Muscle of back (tissue), 11 donors: Measurements from ENCODE around the gene ATP2A3. TPM values are rescaled to one million over a fixed set of nuclear protein-coding genes. Genes with fewer than 3 reads are reported as not detected.

ENCODE experiments used
- DNase-seq, 3 donors: peaks; one replicate each; pipeline versions ENCODE4 v3.0.0 to v3.0.0-alpha.2; 2013
- polyA plus RNA-seq, 10 donors: library from polyadenylated mRNA; unstranded; fragments of 120-200 nt; gene quantifications; one replicate each; pipeline ENCODE4 v1.2.1, GENCODE V29; 2013; ENCODE audit not compliant: insufficient read length in 10 of 10

The ATP2A3 gene
- polyA plus RNA-seq, 10 donors, result 2.6 to 9.1 (median 4.3) TPM

DNA sequence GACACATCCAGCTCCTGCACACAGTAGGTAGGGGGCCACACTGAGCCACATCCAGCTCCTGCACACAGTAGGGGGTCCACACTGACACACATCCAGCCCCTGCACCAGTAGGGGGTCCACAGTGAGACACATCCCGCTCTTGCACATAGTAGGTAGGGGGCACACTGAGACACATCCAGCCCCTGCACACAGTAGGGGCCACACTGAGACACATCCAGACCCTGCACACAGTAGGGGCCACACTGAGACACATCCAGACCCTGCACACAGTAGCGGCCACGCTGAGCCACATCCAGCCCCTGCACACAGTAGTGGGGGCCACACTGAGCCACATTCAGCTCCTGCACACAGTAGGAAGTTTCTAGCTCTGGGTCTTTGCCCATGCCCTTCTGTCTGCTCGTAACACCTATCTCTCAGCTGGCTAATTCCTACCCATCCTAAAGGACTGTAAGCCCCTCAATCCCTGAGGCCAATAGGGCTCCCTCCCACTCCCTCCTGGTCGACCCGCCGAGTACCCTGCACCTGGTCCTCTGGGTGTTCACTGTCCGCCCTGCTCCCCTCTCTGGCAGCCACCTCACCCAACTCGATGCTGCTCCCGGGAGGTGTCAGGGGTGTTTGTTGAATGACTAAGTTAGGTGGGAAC, 9.4 kb upstream of the ATP2A3 start:
- no peak for DNase-seq

DNA sequence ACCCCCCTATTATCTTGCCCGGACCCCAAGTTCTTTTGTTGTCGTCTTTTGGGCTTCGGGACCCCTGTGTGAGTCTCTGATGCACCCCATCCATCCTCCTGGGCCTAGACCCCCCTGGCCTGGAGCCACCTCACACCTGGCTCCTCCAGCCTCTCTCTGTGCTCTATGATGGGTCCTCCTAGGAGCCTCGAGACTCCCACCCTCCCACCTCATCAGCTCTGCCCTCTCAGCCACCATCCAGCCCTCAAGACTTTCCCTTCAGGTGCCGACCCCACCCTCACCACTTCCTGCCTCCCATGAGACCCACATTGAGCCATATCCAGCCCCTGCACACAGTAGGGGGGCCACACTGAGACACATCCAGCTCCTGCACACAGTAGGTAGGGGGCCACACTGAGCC, 8.7 kb upstream of the ATP2A3 start:
- DNase-seq, result no peak

DNA sequence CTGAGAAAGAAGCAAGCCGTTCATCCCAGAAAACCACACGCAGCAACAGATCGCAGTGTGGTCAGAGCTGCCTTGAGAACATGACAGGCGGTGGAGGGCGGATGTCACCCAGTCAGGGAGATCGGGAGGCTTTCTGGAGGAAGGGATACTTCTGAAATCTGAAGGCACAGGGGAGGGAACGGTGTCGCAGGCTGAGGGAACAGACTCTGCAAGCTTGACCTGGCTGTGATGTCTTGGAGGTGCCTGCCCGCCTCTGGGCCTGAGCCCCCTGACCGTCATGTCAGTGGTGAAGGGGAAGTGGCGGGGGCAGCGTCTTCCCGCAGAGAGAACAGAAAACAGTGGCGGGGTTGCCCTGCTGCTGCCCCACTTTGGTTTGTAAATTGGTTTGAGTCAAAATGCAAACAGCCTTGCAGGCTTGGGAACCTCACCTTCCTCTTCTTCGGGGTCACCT, 8.1 kb upstream of the ATP2A3 start:
- DNase-seq, result no peak

DNA sequence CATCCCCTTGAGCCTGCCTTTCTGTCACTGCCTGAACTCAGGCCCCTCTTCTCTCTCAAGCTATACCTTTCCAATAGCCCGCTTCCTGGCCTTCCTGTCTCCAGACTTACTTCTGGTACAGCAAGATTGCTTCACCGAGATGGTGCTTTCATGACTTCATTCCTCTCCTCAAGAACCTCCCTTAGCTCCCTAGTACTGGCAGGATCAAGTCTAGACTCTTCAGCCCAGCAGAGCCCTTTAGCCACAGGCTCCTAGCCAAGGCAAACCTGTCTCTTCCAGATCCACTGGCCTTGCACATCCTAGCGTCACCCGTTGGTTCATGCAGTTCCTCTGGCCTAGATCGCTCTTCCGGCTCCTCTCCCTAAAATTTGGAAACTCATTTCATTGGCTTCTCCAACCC, 6.4 kb upstream of the ATP2A3 start:
- DNase-seq, result peak in 1 of 3 donors; percentile 0

DNA sequence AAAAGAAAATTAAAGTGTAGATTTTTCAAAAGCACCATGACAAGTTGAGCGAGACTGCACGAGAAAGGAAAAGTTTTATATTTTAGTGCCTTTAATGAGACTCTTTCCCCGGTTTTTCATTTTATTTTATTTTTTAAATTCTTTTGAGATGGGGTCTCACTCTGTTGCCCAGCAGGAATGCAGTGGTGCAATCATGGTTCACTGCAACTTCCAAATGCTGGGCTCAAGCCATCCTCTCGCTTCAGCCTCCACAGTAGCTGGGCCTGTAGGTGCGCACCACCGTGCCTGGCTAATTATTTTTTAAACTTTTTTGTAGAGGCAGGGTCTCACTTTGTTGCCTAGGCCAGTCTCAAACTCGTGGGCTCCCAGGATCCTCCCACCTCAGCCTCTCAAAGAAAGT, 5.7 kb upstream of the ATP2A3 start:
- DNase-seq, result no peak

DNA sequence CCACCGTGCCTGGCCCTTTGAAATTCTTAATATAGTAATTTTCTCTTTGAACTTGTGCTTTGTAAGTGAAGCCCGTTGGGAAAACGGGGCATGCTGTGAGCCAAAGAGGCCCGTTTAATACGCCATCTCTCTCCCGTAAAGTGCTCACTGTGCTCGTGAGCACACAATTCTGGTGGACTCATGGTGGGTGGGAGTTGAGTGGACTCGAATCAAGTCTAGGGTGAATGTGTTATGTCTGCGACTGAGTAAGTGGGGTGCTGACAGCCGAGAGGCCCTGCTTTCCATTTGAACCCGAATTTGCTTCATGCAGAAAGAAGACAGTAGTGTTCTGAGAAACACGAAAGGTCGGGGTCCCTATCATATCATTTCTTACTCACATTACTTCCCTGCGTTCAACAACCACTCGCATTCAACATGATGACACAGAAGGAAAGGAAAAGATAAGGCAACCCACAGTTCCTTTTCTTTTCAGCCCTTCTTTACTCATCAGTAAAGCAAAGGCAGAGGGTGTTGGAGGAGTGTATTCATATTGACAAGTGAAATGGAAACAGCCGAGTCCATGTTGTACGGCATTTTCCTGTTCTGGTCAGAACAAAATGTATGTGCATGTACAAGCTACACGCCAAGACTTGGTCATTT, 4.8 kb upstream of the ATP2A3 start:
- DNase-seq, result no peak

DNA sequence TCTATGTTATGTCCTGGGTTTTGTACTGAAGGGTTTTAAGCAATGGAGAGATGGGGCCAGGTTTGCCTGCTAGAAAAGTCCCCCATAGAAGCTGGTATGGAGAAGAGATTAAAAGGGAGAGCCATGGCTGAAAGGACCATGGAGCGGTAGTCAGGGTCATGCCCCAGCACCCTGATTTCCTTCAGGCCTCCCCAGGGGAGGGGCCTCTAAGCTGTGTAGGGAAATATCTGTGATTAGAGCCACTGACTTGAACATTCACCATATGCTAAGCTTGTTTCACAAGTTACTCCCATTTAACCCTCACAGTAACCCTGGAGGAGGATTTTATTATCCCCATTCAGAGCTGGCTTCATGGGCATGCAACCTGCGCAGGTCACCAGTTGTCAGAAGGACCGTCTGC, 3.8 kb upstream of the ATP2A3 start:
- no peak for DNase-seq

DNA sequence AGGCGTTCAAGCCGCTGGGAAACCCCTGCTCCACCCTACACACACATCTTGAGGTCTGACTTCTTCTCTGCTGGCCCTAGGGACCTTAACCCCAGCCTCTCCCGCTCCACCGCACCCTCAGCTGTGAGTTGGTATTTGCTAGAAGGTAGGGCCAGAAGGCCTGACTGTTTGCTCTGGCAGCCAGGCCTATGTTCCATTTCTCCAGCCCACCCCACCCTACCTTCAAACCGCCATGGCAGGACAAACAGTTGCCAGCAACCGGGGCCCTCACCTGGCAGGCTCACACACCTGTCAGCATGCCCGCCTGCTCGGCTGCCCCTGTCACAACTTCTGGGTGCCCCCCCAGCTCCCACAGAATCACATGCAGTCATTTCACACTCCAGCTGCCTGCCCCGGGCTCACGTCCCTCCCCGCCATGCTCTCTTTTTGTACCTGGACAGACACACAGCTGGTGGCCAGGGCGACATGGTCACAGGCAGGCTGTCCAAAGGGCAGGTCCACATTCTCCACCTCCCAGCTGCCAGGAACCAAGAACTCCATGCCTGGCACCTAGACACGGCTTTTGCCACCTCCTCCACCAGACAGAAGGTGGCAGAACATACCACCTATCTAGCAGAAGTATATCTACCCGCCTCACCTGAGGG, 2.6 kb upstream of the ATP2A3 start:
- DNase-seq, result no peak

DNA sequence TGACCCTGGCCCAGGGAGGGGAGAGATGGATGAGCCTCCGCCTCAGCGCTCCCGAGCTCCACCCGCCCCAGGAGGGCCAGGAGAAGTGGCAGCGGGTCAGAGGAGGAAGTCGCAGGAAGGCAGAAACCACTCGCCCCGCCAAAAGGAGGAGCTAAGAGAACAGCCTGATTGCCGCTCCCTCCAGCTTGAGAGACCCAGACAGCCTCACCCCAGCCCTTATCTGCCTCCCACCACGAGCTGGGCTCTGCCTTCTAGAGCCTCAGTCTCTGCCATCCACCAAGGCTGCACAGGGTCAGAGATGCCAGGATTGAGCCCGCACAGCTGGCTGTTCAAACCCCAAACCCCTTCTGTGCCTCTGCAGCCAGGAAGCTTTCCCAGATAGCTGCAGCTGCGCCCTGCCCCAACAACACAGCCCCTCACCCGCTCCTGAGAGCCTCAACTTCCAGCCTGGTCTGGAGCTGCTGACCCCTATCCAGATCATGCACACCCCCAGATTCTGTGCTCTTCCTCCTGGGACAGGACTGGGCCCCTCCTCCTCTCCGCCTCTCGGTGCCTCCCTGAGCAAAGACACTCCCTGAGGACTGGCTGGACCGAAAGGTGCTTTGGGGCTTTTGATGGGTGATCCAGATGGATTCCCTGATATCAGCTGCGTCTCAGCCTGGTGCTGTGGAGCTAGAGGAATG, 1.0 kb upstream of the ATP2A3 start:
- no peak for DNase-seq

DNA sequence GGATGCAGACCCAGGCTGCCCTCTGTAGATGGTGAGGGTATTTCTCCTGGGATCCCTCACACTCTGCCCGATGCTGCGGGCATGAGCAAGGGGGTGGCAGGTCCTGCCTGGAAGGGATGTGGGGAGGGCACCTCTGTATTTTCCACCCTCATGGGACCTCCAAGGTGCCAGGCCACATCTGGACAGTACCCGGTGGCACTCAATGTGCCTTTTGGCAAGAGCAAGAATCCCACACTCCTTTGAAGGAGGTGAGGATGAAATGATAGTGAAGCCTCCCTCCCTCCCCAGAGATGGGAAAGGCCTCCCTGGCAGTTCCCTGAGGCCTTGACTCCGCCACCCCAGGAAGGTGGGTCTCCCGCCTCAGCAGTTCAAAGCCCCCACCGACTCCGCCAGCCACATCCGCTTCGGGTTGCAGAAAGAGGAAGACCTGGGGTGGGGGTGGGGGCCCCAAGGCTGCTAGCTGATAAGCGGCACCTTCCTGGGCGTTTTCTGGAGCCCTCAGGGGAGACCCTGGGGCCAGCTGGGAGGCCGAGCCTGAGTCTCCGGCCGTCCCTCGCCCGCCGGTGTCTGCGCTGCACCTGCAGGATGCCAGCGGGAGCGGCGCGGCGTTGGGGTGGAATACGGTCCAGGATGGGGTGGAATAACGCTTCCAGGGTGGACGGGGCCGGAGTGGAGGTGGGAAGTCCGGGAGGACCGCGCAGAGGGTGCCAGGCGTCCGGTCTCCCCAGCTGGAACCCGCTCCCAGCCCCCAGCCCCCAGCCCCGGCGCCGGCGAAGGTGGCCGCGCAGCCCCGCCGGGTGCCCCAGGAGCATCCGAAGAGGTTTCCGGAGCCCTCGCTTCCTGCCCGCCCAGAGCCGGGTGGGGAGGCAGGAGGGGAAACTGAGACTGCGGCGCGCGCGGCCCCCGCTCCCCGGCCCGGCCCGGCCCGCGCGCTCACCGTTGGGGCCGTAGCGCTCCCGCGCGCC, 718 bp downstream of the ATP2A3 start:
- no peak for DNase-seq

DNA sequence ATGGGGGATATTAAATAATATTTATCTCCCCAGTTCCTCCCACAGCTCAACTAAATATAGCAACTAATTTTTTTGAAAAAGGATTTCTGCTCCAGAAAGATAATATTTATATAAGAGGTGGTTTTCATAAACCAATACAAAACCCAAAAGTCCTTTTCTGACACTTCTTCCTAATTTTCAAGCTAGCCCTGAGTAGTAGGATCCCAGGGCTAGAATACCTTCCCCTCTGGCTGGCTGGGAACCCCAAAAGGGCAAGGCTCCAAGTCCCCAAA, 1.3 kb downstream of the ATP2A3 start:
- DNase-seq, result no peak

DNA sequence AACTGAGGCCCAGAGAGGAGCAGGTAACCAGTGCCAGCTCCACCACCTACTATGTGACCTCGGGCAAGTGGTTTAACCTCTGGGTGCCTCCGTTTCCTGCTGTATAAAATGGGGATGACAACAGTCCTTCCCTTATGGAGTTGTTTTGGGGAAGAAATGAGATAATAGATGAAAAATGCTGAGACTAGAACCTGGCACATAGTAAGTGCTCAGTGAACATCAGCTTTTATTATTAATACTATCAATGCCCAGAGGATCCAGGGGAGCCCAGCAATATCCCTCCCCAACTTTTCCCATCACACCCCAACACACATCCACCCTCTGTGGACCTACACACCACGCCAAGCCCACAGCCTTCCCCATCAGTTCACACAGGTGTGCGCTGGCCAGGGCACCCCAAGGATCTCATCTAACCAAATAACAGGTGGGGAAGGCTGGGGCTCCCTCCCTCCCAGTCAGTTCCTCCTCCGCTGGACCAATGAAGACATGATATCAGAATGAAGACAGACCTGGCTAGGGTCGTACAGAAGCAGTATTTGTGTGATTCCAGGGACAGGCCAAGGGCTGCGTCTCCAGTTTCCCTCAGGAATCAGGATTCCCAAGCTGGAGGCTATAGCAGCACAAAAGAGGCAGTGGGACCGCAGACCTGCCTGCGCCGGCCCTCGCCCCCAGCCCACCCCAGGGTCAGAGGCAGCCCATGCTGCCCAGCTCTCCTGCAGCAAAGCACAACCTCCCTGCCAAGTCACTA, 1.8 kb downstream of the ATP2A3 start:
- no peak for DNase-seq

DNA sequence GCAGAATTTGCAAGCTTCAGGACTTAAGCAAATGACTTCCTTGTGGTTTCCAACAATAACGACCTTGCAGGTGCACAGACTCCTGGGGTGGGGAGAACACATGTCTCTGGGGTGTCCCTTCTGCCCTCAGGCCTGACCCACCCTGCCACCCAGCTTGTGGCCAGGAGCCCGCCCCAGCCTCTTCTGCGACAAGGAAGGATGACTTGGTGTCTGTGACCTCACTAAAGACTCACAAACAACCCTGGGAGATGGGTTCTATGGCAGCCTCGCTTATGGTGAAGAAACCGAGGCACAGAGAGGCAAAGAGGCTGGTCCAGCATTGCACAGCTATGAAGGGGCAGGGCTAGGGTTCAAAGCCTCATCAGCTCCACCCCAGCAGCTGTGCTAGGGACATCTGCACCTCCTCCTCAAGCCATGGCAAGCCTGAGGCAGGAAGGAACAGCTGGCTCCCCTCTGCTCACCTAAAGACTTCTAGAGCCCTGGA, 2.6 kb downstream of the ATP2A3 start:
- no peak for DNase-seq

DNA sequence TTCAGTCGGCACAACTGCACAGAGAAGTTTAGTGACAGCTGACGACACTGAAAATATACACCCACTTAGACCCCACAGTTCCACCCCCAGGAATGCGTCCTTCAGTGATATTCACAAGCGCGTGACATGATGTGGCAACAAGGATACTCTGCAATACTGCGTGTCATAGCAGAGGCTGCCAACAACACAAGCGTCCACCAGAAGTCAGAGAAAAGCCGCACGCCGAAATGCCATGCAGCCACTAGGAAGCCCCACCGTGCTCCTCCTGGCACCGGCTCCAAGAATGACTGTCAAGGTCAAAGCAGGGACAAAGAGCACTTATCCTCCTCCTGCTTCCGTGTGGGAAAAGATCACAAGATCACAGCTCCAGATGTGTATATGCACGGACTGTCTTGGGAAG, 3.5 kb downstream of the ATP2A3 start:
- no peak for DNase-seq

DNA sequence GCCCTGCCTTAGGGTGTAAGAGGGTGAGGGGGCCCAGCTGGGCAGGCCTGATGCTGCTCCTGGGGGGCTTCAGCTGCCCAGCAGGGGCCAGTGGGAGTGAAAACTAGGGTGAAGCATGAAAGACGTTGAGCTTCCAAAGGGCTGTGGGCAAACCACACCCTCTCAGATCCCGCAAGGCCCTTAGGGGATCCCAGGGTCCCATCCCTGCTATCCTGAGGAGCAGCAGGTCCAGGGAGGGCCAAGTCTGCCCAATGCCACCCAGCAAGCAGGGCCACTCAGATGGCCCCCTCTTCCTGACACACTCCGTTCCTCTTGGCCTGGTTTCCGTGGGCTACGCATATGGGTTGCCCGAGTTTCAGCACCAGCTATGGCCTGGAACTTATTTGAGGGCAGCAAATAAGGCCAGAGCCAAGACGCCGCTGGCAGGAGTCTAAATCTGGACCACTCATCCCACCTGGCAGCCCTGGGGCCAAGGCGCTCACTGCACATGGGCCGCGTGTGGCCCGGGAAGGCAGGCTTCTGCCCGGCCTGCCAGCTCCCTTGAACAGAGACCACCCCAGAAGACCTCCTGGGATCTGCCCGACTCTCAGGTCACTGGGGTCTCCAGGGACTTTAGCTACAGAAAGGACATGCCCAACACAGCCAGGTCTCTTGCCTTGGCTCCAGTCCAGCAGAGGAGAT, 4.2 kb downstream of the ATP2A3 start:
- no peak for DNase-seq

DNA sequence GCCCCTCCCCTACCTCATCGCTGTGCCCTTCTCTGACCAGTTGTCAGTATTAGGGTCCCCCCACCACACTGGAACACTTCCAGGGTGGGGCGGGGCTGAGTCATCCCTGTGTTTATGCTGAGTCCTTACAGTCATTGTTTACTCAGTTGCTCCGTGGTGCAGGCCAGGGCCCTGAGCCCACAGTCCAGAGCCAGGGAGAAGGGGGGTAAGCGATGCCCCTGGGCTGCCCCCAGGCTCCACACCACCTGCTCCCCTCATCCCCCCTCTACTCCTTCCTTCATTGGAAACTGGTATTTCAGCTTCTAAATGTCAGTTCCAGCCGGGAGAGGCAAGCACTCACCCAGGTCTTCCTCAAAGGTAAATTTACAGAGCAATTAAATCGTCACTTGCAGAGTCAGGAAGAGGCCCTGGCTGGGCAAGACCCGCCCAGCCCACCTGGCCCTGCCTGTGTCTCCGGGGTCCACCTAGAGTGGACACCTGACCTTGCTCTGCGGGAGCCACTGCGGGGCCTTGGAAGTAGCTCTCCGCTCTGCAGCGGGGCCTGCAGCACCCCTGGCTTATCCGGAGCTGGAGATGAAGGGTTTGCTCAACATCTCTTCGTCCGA, 4.8 kb downstream of the ATP2A3 start:
- DNase-seq, result no peak

DNA sequence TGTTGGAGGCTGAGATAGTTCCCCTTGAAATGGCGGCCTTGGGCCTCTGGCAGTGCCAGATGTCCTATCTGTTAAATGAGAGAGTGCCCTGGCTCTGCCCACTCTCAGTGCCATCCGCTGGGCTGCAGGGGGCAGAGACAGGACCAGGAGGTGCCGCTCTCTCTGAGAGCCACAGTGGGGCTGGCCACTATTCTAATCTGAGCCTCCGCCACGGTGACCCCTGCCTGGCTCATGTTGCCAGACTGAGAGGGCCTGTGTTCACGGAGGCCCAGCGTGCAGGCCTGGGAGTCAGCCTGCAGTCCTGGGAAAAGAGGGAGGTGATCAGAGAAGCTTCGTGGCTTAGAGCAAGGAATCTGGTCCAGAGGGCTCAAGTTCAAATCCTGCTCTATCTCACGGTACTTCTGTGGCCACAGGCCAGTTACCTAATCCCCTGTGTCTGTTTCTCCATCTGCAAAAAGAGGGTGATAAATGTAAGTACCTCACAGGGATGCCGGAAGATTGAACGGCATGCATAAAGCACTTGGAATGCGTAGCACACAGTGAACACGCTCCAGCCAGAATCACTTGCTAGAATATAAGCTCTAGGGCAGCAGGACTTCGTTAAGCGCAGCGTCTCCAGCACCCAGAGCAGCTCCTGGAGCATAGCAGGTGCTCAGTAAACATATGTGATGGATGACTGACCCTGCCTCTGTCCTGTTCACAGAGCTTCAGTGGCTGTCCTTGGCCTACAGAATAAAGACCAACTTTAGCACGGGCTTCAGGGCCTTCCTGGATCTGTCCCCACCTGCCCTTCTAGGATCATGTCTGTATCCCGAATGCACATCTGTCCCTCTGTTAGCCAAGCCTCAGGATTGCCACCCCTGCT, 6.3 kb downstream of the ATP2A3 start:
- no peak for DNase-seq

DNA sequence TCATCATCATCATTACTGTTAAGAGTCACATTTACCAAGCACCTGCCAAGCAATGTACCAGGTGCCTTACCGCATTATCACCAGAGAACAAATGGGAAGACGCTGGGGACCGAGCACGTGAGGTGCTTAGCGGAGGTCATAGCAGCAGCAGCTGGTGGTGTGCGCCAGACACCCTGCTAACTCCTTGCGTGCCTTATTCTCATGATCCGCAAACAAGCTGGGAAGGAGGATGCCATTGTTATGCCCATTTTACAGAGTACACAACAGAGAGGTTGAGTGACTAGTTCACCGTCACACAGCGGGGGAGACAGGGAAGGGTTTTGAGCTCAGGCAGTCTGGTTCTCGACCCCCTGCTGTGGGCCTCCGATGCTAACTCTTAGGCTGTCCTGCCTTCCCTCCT, 7.3 kb downstream of the ATP2A3 start:
- DNase-seq, result no peak
